NCI-H2107 (cell line): ENCODE results near the gene KCNJ12.
"Not testable (repeated sequence)": the region's sequence is repeated elsewhere in the genome, so short reads cannot be mapped to it uniquely, and the experiment has no call there.

Experiments used
- DNase-seq: peaks from one replicate; lab custom pipeline; 2025; lab: John Stamatoyannopoulos, UW

The KCNJ12 gene

GRCh38 chr17:21452377-21453143 is 76.4 kb downstream of the KCNJ12 start:
- no peak for DNase-seq

- DNase-seq = no peak
Measured at GRCh38 chr17:21453144-21453898, 77.2 kb downstream of the KCNJ12 start.

DNA sequence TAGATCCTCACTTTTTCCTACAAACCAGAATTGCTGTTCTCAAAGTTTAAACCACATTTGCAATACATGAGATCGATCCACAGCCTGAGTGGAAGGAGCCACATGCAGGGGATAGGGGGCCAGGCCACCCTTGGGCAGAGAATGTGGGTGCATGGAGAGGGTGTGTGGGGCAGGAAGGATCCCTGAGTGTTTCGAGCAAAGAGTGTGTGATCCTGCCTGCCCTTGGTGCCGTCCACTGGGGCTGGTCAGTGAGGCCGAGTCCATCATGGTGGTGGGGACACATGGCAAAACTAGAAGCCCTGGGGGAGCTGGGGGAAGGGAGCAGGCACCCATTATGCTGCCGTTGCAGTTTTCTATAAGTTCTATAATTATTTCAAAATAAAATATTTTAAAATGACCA is 77.8 kb downstream of the KCNJ12 start:
- DNase-seq = not testable (repeated sequence)

DNA sequence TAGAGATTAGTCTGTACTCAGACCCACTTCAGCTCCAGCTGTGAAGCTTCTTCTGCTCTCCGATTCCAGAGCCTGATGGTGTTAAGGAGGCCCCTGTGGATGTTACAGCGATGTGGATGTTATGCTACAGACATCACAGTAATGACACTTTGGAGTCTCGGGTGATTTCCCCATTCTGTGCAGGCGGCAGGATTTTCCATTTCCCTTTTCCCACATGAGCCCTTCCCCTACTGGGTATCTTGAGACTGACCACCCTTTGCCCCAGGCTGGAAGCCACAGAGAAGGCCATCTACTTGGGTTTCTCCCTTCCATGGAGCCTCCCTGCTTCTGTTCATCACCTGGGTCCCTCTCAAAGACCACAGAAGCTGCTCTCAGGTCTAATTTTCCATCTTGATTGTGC is 78.3 kb downstream of the KCNJ12 start:
- DNase-seq = no peak

GRCh38 chr17:21455761-21456160 is 79.6 kb downstream of the KCNJ12 start:
- DNase-seq = no peak

- not testable (repeated sequence) for DNase-seq
Measured at GRCh38 chr17:21456449-21456848, 80.3 kb downstream of the KCNJ12 start.

GRCh38 chr17:21457051-21458026 is 81.2 kb downstream of the KCNJ12 start:
- peak; percentile 12 for DNase-seq

- no peak for DNase-seq
Measured at GRCh38 chr17:21458054-21458453, 81.9 kb downstream of the KCNJ12 start.

DNA sequence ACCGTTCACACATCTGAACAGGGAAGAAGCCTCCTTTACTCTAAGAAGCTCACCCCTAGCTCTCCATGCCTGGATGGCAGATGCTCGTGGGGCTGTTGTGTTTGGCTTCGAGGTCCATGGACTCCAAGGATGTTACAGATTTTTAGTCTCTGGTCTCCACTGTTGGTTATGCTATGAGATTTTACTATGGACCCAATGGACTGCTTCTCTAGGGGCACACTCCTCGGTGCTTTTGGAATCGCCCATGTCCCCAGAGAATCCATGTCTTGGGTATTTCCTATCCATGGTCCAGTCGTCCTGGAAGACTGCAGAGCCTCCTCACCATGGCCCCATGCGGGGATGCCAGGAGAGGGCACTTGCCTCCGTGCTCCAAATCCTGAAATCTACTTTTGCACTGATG is 83.4 kb downstream of the KCNJ12 start:
- no peak for DNase-seq

- DNase-seq = no peak
Measured at GRCh38 chr17:21460358-21460757, 84.2 kb downstream of the KCNJ12 start.

DNA sequence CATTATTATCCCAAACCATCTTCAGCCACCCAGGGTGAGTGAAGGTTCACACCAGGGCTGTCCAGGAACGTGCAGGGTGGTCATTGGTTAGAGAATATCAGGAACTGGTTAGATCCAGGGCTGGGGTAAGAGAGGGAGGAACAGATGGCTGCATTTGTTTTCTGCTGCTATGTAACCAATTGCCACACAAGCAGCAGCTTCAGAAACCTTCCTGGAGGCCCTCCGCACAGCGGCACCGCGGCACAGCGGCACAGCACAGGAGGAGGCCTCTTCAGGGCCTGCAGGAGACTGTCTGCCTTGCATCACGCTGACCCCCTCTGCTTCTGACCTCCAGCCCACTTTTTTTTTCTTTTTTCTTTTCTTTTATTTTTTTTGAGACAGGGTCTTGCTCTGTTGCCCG is 86.1 kb downstream of the KCNJ12 start:
- DNase-seq = no peak

DNA sequence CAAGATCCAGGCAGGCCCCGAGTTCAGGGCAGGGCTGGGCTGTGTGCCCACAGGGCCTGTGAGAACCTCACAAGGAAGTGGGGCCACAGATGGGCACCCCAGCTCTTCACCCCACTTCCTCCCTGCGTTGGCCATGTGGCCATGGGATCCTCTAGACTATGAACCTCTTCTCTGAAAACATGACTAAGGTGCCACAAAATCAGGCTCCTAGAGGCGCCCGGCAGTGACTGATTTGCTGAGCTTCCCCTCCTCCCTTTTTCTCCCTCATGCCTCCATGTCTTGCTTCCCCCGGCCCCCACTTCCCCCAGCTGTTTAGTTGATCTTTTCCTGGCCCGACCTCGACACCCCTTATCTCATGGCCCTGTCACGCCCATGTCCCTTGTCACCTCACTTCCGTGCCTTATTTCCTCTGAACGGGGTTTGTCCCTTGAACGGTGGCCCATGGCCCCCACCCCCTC is 87.1 kb downstream of the KCNJ12 start:
- DNase-seq = no peak

GRCh38 chr17:21463779-21464407 is 87.7 kb downstream of the KCNJ12 start:
- DNase-seq = no peak

DNA sequence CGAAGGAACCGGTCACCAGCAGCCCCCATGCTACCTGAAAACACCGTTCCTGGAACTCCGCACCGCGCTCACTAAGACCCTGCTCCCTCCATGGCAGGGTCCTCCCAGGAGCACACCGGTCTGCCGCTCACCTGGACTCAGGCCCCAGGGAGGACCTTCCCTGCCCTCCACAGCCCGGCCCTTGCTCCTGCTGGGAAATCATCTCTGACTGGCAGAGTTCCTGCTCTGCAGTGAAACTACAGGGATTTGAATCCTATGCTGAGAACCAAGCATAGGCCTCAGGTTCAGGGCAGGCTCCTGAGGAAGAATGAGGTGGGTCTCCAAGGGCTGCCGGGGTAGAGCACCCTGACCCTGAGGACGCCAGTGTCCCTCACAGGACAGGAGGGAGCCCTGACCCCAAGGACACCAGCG is 88.5 kb downstream of the KCNJ12 start:
- DNase-seq = no peak

- DNase-seq = no peak
Measured at GRCh38 chr17:21466550-21466949, 90.4 kb downstream of the KCNJ12 start.

- no peak for DNase-seq
Measured at GRCh38 chr17:21467196-21467595, 91.0 kb downstream of the KCNJ12 start.

- DNase-seq = no peak
Measured at GRCh38 chr17:21467739-21468490, 91.8 kb downstream of the KCNJ12 start.
